Measurements from ENCODE around the gene AKNA. TPM values are rescaled to one million over a fixed set of nuclear protein-coding genes. Genes with fewer than 3 reads are reported as not detected.

The AKNA gene
- polyA plus RNA-seq, 1 of the 3 experiments (the other 2 are of a cell fraction) = 0.84 TPM

DNA sequence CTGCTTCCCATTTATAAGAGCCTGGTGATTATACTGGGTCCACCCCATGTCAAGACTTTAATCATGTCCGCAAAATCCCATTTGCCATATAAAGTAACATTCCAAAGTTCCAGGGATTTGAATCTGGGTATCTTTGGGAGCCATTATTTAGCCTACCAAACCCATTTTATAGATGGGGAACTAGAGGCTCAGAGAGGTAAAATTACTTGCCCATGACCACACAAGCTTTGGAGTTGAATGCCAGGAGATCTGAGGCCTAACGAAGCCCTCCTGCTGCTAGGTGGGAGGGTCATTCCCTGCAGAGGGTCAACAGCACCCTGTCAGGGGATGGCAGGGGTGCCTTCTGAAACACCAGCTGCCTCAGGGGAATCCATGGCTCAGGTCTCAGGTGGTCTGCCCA lies 13.0 kb upstream of the AKNA start:
- no peaks in the 10 kb centered on the region for H3K36me3 ChIP-seq (replicated peaks in 1 of 2; ENCODE audit: control insufficient read depth in 1 of 2, insufficient read depth in 2 of 2, low read length in 1 of 2)

DNA sequence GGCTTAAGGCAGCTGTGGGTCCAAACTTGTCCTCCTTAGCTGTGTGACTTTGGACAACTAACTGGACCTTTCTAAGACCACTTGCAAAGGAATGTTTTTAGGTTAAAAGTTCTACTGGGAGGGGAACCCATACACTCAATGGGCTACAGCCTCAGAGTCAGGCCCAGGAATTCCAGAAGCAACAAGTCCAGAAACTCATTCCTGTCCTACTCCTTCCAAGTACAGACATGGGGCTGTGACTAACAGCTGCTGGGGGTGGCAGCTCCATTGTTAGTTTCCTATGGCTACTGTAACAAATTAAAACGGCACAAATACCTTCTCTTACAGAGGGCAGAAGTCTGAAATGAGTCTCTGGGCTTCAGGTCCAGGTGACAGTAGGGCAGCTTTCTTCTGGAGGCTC lies 12.4 kb upstream of the AKNA start:
- no peak for TF ChIP-seq EP300 (IDR thresholded peaks at IDR 0.05; ENCODE audit: borderline replicate concordance in 1 of 2, low read depth in 1 of 2, low read length in 1 of 2)
- no peak for TF ChIP-seq TCF12 (IDR thresholded peaks at IDR 0.05)
- no peak for TF ChIP-seq FOSL2 (IDR thresholded peaks at IDR 0.05; ENCODE audit: borderline replicate concordance, low read depth)
- no peak for TF ChIP-seq FOXM1 (IDR thresholded peaks at IDR 0.05; ENCODE audit: low read depth)
- TF ChIP-seq, protein P1, sequence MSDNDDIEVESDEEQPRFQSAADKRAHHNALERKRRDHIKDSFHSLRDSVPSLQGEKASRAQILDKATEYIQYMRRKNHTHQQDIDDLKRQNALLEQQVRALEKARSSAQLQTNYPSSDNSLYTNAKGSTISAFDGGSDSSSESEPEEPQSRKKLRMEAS (IDR thresholded peaks at IDR 0.05; ENCODE audit: low read depth) = no peak
- TF ChIP-seq, protein P2, sequence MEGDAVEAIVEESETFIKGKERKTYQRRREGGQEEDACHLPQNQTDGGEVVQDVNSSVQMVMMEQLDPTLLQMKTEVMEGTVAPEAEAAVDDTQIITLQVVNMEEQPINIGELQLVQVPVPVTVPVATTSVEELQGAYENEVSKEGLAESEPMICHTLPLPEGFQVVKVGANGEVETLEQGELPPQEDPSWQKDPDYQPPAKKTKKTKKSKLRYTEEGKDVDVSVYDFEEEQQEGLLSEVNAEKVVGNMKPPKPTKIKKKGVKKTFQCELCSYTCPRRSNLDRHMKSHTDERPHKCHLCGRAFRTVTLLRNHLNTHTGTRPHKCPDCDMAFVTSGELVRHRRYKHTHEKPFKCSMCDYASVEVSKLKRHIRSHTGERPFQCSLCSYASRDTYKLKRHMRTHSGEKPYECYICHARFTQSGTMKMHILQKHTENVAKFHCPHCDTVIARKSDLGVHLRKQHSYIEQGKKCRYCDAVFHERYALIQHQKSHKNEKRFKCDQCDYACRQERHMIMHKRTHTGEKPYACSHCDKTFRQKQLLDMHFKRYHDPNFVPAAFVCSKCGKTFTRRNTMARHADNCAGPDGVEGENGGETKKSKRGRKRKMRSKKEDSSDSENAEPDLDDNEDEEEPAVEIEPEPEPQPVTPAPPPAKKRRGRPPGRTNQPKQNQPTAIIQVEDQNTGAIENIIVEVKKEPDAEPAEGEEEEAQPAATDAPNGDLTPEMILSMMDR (IDR thresholded peaks at IDR 0.05) = no peak
- TF ChIP-seq, protein P3, sequence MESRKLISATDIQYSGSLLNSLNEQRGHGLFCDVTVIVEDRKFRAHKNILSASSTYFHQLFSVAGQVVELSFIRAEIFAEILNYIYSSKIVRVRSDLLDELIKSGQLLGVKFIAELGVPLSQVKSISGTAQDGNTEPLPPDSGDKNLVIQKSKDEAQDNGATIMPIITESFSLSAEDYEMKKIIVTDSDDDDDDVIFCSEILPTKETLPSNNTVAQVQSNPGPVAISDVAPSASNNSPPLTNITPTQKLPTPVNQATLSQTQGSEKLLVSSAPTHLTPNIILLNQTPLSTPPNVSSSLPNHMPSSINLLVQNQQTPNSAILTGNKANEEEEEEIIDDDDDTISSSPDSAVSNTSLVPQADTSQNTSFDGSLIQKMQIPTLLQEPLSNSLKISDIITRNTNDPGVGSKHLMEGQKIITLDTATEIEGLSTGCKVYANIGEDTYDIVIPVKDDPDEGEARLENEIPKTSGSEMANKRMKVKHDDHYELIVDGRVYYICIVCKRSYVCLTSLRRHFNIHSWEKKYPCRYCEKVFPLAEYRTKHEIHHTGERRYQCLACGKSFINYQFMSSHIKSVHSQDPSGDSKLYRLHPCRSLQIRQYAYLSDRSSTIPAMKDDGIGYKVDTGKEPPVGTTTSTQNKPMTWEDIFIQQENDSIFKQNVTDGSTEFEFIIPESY (IDR thresholded peaks at IDR 0.05; ENCODE audit: borderline replicate concordance, low read depth) = no peak
- H3K4me1 ChIP-seq (ENCODE audit: control insufficient read depth in 1 of 2, insufficient read depth in 2 of 2, low read depth in 1 of 2, low read length in 1 of 2) = peaks cover 0 to 14% of the 10 kb centered on the region in 2 experiments; a peak in 1 of 4 replicates
- CTCF ChIA-PET = interaction anchor here (0.6 to 2.1 kb wide), 4 partner anchors 139 to 614 kb away, joined by 3 to 10 read pairs (median 3); no protein-coding TSS in a partner anchor
- no peak overlapping the region for H3K9ac ChIP-seq
- no peaks in the 10 kb centered on the region for H3K79me2 ChIP-seq (ENCODE audit: insufficient read depth)
- H2AFZ ChIP-seq (ENCODE audit: low read depth) = no peak overlapping the region
- peaks cover 5% of the 10 kb centered on the region for H3F3A ChIP-seq (replicated peaks; ENCODE audit: insufficient read depth)
- no CpG with 5 or more reads among the region's 1 CpG for WGBS (ENCODE audit: low lambda C conversion rate)
- DNase-seq = no peak
- H3K4me2 ChIP-seq = no peak overlapping the region
- no peaks in the 10 kb centered on the region for H3K36me3 ChIP-seq (replicated peaks in 1 of 2; ENCODE audit: control insufficient read depth in 1 of 2, insufficient read depth in 2 of 2, low read length in 1 of 2)
- no peaks in the 10 kb centered on the region for H3K27me3 ChIP-seq (ENCODE audit: insufficient read depth)
- POLR2A ChIA-PET = no interaction called here
- H3K9me3 ChIP-seq = no peaks in the 10 kb centered on the region
- H3K9me2 ChIP-seq = no peaks in the 10 kb centered on the region
- H3K4me3 ChIP-seq (ENCODE audit: low read depth in 2 of 2, low read length in 1 of 2) = no peak overlapping the region
- no peaks in the 10 kb centered on the region for H4K20me1 ChIP-seq (ENCODE audit: insufficient read depth)
- H3K27ac ChIP-seq (ENCODE audit: low read depth in 2 of 2, low read length in 1 of 2) = no peak overlapping the region

More for the DNA sequence above, 13.0 kb upstream of the AKNA start:
- H2AFZ ChIP-seq (ENCODE audit: low read depth) = no peak overlapping the region
- ChIA-PET CTCF (interaction anchor here (0.6 to 2.1 kb wide), 4 partner anchors 139 to 614 kb away, joined by 3 to 10 read pairs (median 3); no protein-coding TSS in a partner anchor), POLR2A (no interaction called here)
- H3K4me1 ChIP-seq (ENCODE audit: control insufficient read depth in 1 of 2, insufficient read depth in 2 of 2, low read depth in 1 of 2, low read length in 1 of 2) = peaks cover 0 to 9% of the 10 kb centered on the region in 2 experiments; a peak in 1 of 4 replicates
- DNase-seq = no peak
- TF ChIP-seq MXI1 (IDR thresholded peaks at IDR 0.05; ENCODE audit: low read depth, low read length) (no peak), NFIC (IDR thresholded peaks at IDR 0.05; ENCODE audit: borderline replicate concordance) (no peak), TAF1 (IDR thresholded peaks at IDR 0.05; ENCODE audit: borderline replicate concordance, low read depth, low read length) (no peak), RAD21 (IDR thresholded peaks at IDR 0.05; ENCODE audit: low read length) (no peak), JUND (IDR thresholded peaks at IDR 0.05) (no peak)
- TF ChIP-seq, protein P1 (IDR thresholded peaks at IDR 0.05; ENCODE audit: low read depth) = no peak
- TF ChIP-seq, protein P4, sequence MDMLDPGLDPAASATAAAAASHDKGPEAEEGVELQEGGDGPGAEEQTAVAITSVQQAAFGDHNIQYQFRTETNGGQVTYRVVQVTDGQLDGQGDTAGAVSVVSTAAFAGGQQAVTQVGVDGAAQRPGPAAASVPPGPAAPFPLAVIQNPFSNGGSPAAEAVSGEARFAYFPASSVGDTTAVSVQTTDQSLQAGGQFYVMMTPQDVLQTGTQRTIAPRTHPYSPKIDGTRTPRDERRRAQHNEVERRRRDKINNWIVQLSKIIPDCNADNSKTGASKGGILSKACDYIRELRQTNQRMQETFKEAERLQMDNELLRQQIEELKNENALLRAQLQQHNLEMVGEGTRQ (IDR thresholded peaks at IDR 0.05; ENCODE audit: borderline replicate concordance, low read depth, low read length) = no peak
- no peak overlapping the region for H3K4me3 ChIP-seq (ENCODE audit: low read depth in 2 of 2, low read length in 1 of 2)
- H4K20me1 ChIP-seq (ENCODE audit: insufficient read depth) = no peaks in the 10 kb centered on the region
- H3K9ac ChIP-seq = no peak overlapping the region
- peaks cover 5% of the 10 kb centered on the region for H3F3A ChIP-seq (replicated peaks; ENCODE audit: insufficient read depth)
- no peaks in the 10 kb centered on the region for H3K79me2 ChIP-seq (ENCODE audit: insufficient read depth)
- no peak overlapping the region for H3K4me2 ChIP-seq
- H3K27ac ChIP-seq (ENCODE audit: low read depth in 2 of 2, low read length in 1 of 2) = no peak overlapping the region
- no peaks in the 10 kb centered on the region for H3K27me3 ChIP-seq (ENCODE audit: insufficient read depth)
- no peaks in the 10 kb centered on the region for H3K9me2 ChIP-seq
- H3K9me3 ChIP-seq = no peaks in the 10 kb centered on the region
- 83% methylated on average over 2 of the region's 2 CpGs for WGBS (ENCODE audit: low lambda C conversion rate)
